ENCODE data around the gene SLC22A13. TPM values are rescaled to one million over a fixed set of nuclear protein-coding genes. Genes with fewer than 3 reads are reported as not detected.

Gene SLC22A13
- total RNA-seq, 4 donors from 2014 or later, result 0.13 to 0.17 TPM; not detected in 2

- intact Hi-C loops (cut with DNase I; ENCODE audit: low total_unique reads), result no loop called here
- 87 to 88% methylated on average over 5 of the region's 5 CpGs for WGBS, 2 donors
Observed at GRCh38 chr3:38306941-38307340, 41.3 kb downstream of the SLC22A13 start.

GRCh38 chr3:38307599-38307998 is 42.0 kb downstream of the SLC22A13 start:
- H3K4me3 ChIP-seq (ENCODE audit: low read depth, poor library complexity, severe bottlenecking), result no peak overlapping the region
- TF ChIP-seq POLR2A (IDR thresholded peaks at IDR 0.05), result no peak
- no peak for TF ChIP-seq CTCF (IDR thresholded peaks at IDR 0.05)
- DNase-seq (ENCODE audit: low spot score in 2 of 2), result no peak
- WGBS, 2 donors, result 89 to 94% methylated on average over 12 of the region's 12 CpGs
- intact Hi-C loops (cut with DNase I; ENCODE audit: low total_unique reads), result no loop called here

More at GRCh38 chr3:38306941-38307340, 41.3 kb downstream of the SLC22A13 start:
- TF ChIP-seq CTCF (IDR thresholded peaks at IDR 0.05) (no peak), POLR2A (IDR thresholded peaks at IDR 0.05) (no peak)
- no peak overlapping the region for H3K4me3 ChIP-seq (ENCODE audit: low read depth, poor library complexity, severe bottlenecking)
- DNase-seq (ENCODE audit: low spot score in 2 of 2), result no peak

GRCh38 chr3:38308456-38308855 is 42.8 kb downstream of the SLC22A13 start:
- WGBS, 2 donors, result 78 to 93% methylated on average over 9 of the region's 9 CpGs
- intact Hi-C loops (cut with DNase I; ENCODE audit: low total_unique reads), result no loop called here

GRCh38 chr3:38311476-38311875 is 45.9 kb downstream of the SLC22A13 start:
- 85 to 95% methylated on average over 1 of the region's 1 CpG for WGBS, 2 donors
- intact Hi-C loops (cut with DNase I; ENCODE audit: low total_unique reads), result no loop called here
- TF ChIP-seq CTCF (IDR thresholded peaks at IDR 0.05) (no peak), POLR2A (IDR thresholded peaks at IDR 0.05) (no peak)
- no peak overlapping the region for H3K4me3 ChIP-seq (ENCODE audit: low read depth, poor library complexity, severe bottlenecking)
- DNase-seq (ENCODE audit: low spot score in 2 of 2), result no peak

More at GRCh38 chr3:38308456-38308855, 42.8 kb downstream of the SLC22A13 start:
- no peak overlapping the region for H3K4me3 ChIP-seq (ENCODE audit: low read depth, poor library complexity, severe bottlenecking)
- no peak for DNase-seq (ENCODE audit: low spot score in 2 of 2)
- TF ChIP-seq POLR2A (IDR thresholded peaks at IDR 0.05), result no peak
- TF ChIP-seq CTCF (IDR thresholded peaks at IDR 0.05), result no peak

GRCh38 chr3:38311941-38312340 is 46.3 kb downstream of the SLC22A13 start:
- TF ChIP-seq POLR2A (IDR thresholded peaks at IDR 0.05) (no peak), CTCF (IDR thresholded peaks at IDR 0.05) (no peak)
- no peak overlapping the region for H3K4me3 ChIP-seq (ENCODE audit: low read depth, poor library complexity, severe bottlenecking)
- WGBS, 2 donors, result 64 to 68% methylated on average over 2 of the region's 2 CpGs
- no peak for DNase-seq (ENCODE audit: low spot score in 2 of 2)
- intact Hi-C loops (cut with DNase I; ENCODE audit: low total_unique reads), result no loop called here

GRCh38 chr3:38312356-38312755 is 46.7 kb downstream of the SLC22A13 start:
- intact Hi-C loops (cut with DNase I; ENCODE audit: low total_unique reads), result no loop called here
- 93 to 96% methylated on average over 3 of the region's 3 CpGs for WGBS, 2 donors
- H3K4me3 ChIP-seq (ENCODE audit: low read depth, poor library complexity, severe bottlenecking), result no peak overlapping the region
- no peak for DNase-seq (ENCODE audit: low spot score in 2 of 2)
- TF ChIP-seq CTCF (IDR thresholded peaks at IDR 0.05) (no peak), POLR2A (IDR thresholded peaks at IDR 0.05) (no peak)
